HuH-7 (cell line): ENCODE measurements around the gene RUNX1.
A peak's percentile ranks its signal among the peaks of the same experiment; 100 is the strongest.

ENCODE experiments used
- DNase-seq: peaks from one replicate; pipeline ENCODE4 v3.0.0; 2011; ENCODE audit warnings: low spot score

Gene RUNX1

GRCh38 chr21:34782506-34783360, 266.4 kb downstream of the RUNX1 start:
- DNase-seq, result no peak

GRCh38 chr21:34781526-34781925, 267.6 kb downstream of the RUNX1 start:
- no peak for DNase-seq

GRCh38 chr21:34779860-34780259, 269.2 kb downstream of the RUNX1 start:
- no peak for DNase-seq

- DNase-seq, result no peak
Measured at GRCh38 chr21:34775793-34776192, 273.3 kb downstream of the RUNX1 start.

- DNase-seq, result no peak
Measured at GRCh38 chr21:34774750-34775149, 274.4 kb downstream of the RUNX1 start.

- no peak for DNase-seq
Measured at GRCh38 chr21:34771512-34772028, 277.5 kb downstream of the RUNX1 start.

GRCh38 chr21:34770576-34770975, 278.5 kb downstream of the RUNX1 start:
- DNase-seq, result no peak

- no peak for DNase-seq
Measured at GRCh38 chr21:34768326-34768725, 280.8 kb downstream of the RUNX1 start.

- no peak for DNase-seq
Measured at GRCh38 chr21:34766862-34767261, 282.2 kb downstream of the RUNX1 start.

- DNase-seq, result no peak
Measured at GRCh38 chr21:34765619-34766018, 283.5 kb downstream of the RUNX1 start.

GRCh38 chr21:34764715-34765284, 284.3 kb downstream of the RUNX1 start:
- DNase-seq, result no peak

GRCh38 chr21:34762786-34763185, 286.3 kb downstream of the RUNX1 start:
- DNase-seq, result no peak

GRCh38 chr21:34761758-34762330, 287.3 kb downstream of the RUNX1 start:
- DNase-seq, result no peak

GRCh38 chr21:34754690-34755647, 294.1 kb downstream of the RUNX1 start:
- DNase-seq, result no peak

GRCh38 chr21:34748862-34749261, 300.2 kb downstream of the RUNX1 start:
- DNase-seq, result no peak

GRCh38 chr21:34745557-34746255, 303.4 kb downstream of the RUNX1 start:
- DNase-seq, result peak; percentile 68

- DNase-seq, result no peak
Measured at GRCh38 chr21:34744801-34745200, 304.3 kb downstream of the RUNX1 start.

- DNase-seq, result no peak
Measured at GRCh38 chr21:34743831-34744230, 305.3 kb downstream of the RUNX1 start.

GRCh38 chr21:34743285-34743684, 305.8 kb downstream of the RUNX1 start:
- DNase-seq, result no peak

GRCh38 chr21:34740198-34740597, 308.9 kb downstream of the RUNX1 start:
- DNase-seq, result no peak
